EL (cell line): ENCODE results near the gene GPA33.
"Not testable (repeated sequence)": the region's sequence is repeated elsewhere in the genome, so short reads cannot be mapped to it uniquely, and the experiment has no call there.

Experiments
- DNase-seq: peaks from one replicate; pipeline ENCODE4 v3.0.0-alpha.2; 2016

GPA33 gene

GRCh38 chr1:167054531-167054930, 35.6 kb downstream of the GPA33 start:
- no peak for DNase-seq

- DNase-seq: no peak
Observed at GRCh38 chr1:167052389-167052788, 37.8 kb downstream of the GPA33 start.

- no peak for DNase-seq
Observed at GRCh38 chr1:167051907-167052306, 38.3 kb downstream of the GPA33 start.

GRCh38 chr1:167043752-167044488, 46.3 kb downstream of the GPA33 start:
- DNase-seq: peak; percentile 36

GRCh38 chr1:167033646-167034045, 56.5 kb downstream of the GPA33 start:
- DNase-seq: no peak

- not testable (repeated sequence) for DNase-seq
Observed at GRCh38 chr1:167029553-167029952, 60.6 kb downstream of the GPA33 start.

GRCh38 chr1:167022384-167022783, 67.8 kb downstream of the GPA33 start:
- no peak for DNase-seq

GRCh38 chr1:167016100-167016750, 74.0 kb downstream of the GPA33 start:
- DNase-seq: no peak

- DNase-seq: no peak
Observed at GRCh38 chr1:167013108-167013929, 76.9 kb downstream of the GPA33 start.

- no peak for DNase-seq
Observed at GRCh38 chr1:167012570-167012969, 77.6 kb downstream of the GPA33 start.

GRCh38 chr1:167011560-167012191, 78.5 kb downstream of the GPA33 start:
- DNase-seq: no peak

- no peak for DNase-seq
Observed at GRCh38 chr1:167003711-167004110, 86.5 kb downstream of the GPA33 start.
